M059J (cell line): ENCODE measurements around the gene KCNB1. TPM values are rescaled to one million over a fixed set of nuclear protein-coding genes. Genes with fewer than 3 reads are reported as not detected.

Experiments
- DNase-seq: peaks from one replicate; pipeline ENCODE4 v3.0.0-alpha.2; 2012; ENCODE audit warnings: low read depth
- total RNA-seq: library from RNA; depleted of rRNA; stranded (reverse); fragments of >200 nt; shearing (Covaris generic); gene quantifications from 2 replicates; pipeline ENCODE4 v1.2.3, GENCODE V29; 2014

The KCNB1 gene
- total RNA-seq, 1 experiment from 2014 or later, result not detected

DNA sequence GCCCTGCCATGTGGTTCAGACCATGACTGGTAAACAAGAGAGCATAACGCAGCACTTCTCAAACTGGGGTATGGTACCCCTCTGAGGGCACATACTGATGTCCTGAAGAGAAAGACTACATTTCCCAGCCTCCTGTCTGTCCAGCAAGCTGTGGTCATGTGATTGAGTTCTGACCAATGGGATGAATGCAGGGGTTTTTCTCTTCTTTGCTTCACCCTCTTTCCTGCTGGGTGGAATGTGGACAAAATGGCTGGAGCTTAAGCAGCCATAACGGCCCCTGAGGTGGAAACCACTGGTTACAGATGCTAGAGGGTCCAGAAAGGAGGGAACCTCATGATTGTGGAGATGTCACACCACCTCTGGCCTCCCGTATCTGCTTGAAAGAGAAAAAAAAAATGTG, 19.4 kb upstream of the KCNB1 start:
- peak; percentile 38 for DNase-seq

DNA sequence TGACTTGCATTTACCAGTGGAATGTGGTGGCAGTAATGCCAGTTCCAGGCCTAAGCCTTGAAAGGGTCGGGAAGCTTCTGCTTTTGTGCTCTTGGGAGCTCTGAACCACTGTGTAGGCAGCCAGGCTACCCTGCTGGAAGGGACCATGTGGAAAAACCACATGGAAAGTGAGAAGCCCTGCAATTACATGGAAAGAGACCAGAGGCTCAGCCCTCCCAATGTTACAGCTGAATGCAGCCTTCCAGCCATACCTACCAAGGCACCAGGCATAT, 14.9 kb upstream of the KCNB1 start:
- no peak for DNase-seq

DNA sequence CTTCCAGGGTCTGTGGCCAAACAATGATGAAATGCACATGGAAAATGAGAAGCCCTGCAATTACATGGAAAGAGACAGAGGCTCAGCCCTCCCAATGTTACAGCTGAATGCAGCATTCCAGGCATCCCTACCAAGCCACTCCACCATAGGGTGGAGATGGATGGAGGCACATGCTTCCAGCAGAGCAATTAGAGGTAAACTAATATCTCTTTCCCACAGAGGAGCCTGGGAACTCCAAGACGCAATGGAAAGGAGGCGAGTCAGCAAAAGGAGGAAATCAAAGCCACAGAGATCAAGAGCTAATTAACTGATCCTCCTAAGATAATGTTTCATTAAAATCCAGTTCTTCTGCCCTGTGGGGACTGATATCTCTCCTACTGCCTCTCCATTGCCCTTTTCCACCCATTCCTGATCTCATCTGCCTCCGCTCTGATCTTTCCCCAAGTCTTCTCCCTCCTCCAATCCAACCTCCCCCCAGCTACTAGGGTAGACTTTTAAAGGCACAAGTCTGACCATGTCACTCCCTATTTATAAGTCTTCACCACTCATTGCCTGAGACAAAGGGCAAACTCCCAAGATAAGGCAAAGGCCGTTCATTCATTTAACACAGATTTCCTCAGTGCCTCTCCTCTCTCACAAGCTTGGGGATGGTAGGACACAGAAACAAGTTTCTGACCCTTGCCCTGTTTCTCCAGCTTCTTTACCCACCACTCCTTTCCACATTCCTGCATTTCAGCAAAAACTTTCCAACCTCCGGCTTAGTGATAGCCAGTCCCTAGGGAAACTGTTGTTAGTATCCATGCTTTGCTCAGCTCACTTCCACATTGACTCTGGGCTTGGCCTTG, 14.3 kb upstream of the KCNB1 start:
- DNase-seq, result no peak

DNA sequence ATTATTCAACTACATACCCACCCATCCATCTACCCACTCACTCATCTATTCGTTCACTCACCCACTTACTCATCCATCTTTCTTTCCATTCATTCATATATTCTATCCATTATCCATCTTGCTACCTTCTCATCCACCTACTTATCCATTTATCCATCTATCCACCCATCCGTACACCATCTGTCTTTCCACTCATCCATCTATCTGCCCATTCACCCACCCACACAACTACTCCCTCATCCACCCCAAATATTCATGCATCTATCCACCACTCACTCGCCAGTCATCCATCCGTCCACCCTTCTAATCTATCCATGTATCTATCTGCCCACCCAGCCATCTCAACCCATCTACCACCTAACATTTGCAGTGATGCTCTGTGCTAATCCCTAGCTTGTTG, 13.6 kb upstream of the KCNB1 start:
- no peak for DNase-seq

- DNase-seq, result no peak
Observed at GRCh38 chr20:49490689-49491088, 8.2 kb upstream of the KCNB1 start.

DNA sequence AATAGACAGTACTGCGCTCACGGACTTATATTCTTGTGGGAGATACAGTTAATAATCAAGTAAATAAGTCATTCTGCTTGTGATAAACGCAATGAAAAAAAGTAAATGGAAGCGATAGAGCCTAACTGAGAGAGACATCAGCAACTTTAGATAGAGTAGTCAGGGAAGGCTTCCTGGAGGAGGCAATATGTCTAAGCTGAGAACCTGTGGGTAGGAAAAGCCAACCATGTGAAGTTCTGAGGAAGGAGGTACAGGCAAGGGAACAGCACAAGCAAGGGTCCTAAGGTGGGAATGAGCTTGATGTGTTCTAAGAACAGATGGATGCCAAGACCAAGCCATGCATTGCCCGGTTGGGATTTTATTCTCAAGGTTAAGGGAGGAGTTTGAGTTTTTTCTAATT, 7.2 kb upstream of the KCNB1 start:
- DNase-seq, result no peak

- DNase-seq, result no peak
Observed at GRCh38 chr20:49486064-49486463, 3.6 kb upstream of the KCNB1 start.

- no peak for DNase-seq
Observed at GRCh38 chr20:49485563-49485962, 3.1 kb upstream of the KCNB1 start.

GRCh38 chr20:49484180-49485140, 2.0 kb upstream of the KCNB1 start:
- peak; percentile 78 for DNase-seq

- no peak for DNase-seq
Observed at GRCh38 chr20:49483696-49484123, 1.2 kb upstream of the KCNB1 start.

- DNase-seq, result no peak
Observed at GRCh38 chr20:49483018-49483695, 689 bp upstream of the KCNB1 start.

- DNase-seq, result no peak
Observed at GRCh38 chr20:49482173-49482572, 295 bp downstream of the KCNB1 start.

GRCh38 chr20:49481116-49481515, 1.4 kb downstream of the KCNB1 start:
- DNase-seq, result no peak

DNA sequence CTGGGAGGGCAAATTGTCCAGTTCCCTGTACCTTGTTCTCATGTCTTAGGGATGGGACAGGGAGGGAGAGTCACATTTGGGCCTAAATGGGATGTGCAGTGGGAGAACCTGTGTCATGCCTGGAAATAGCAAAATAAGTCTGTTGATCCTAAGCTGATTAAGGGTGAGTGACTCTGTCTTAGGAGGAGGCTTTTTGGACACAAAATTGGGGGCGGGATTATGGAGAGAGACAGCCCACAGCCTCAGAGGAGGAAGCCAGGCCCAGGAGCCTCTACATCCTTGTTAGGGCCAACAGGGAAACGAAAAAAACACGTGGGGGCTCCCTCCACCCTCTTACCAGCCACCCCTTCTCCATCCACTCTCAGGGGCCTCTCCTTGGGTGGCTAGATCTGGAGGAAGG, 2.2 kb downstream of the KCNB1 start:
- DNase-seq, result no peak

DNA sequence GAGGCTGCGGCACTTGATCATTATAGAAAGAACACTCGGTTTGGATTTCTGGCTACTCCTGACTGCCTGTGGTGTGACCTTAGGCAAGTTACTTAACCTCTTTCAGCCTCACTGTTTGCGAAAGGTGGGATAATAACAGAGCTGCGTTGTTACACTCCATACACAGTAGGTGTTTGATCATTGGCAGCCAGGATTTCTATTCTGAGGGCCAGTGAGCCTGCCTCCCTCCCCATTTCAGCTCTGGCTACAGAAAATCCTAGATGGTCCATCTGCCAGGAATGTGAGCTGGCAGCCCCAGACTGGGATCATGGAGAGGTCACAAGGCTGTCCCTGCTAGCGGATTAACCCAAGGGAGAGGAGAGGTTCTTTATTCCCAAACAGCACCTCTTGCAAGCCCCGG, 2.7 kb downstream of the KCNB1 start:
- DNase-seq, result no peak

DNA sequence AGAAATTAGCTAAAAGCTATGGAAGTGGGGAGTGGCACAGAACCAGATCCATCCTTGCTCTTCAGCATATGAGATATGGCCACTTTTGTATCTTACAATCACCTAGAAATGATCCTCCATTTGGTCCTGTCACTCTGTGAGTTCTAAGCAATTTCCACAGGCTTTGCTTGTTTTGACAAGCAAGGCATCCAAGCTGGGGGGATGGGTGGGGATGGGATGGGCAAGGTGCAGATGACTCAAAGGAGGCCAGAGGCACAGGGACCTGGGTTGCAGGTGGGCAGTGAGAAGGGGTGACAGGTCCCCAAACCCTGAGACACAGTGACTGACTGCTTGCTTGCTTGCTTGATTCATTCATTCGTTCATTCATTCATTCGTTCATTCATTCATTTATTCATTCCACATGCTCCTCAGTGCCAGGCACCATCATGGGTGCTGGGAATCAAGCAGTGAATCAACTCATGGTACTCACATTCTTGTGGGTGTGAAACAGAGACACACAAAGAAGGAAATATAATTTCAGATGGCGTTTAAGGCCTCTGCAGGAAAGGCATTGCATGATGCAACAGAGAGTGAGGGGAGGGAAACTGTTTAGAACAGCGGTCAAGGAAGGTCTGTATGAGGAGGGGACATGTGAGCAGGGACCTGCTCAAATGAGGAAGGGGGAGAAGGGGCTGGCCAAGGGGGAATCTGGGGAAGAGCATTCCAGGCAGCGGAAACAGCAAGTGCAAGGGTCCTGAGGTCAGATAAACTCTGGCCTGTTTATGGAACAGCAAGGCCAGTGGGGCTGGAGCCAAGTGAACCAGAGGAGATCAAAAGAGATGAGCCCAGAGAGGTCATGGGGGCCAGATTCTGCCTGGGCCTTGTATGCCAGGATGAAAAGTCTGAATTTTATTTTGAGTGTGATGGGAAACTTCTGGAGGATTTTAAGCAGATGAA, 3.4 kb downstream of the KCNB1 start:
- no peak for DNase-seq

DNA sequence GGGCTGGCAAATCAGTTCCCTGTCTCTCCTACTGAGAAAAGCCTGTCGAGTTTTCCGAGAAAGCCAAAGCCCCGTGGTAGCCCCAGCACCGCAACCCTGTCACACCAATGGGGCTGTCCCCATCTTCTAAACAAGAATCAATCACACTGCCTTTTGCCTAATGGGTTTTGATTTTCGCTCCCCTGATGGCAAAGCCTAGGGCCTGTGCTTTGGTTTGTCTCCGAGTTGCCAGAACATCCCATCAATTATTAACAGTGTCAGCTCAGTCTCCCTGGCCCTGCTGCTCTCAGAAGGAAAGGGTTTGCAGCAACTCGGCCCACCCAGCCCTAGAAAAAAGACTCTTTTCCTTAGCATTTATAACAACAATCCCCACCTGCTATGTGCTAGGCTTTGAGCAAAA, 4.2 kb downstream of the KCNB1 start:
- no peak for DNase-seq

- no peak for DNase-seq
Observed at GRCh38 chr20:49477200-49477599, 5.3 kb downstream of the KCNB1 start.

GRCh38 chr20:49476016-49476355, 6.5 kb downstream of the KCNB1 start:
- peak; percentile 24 for DNase-seq

DNA sequence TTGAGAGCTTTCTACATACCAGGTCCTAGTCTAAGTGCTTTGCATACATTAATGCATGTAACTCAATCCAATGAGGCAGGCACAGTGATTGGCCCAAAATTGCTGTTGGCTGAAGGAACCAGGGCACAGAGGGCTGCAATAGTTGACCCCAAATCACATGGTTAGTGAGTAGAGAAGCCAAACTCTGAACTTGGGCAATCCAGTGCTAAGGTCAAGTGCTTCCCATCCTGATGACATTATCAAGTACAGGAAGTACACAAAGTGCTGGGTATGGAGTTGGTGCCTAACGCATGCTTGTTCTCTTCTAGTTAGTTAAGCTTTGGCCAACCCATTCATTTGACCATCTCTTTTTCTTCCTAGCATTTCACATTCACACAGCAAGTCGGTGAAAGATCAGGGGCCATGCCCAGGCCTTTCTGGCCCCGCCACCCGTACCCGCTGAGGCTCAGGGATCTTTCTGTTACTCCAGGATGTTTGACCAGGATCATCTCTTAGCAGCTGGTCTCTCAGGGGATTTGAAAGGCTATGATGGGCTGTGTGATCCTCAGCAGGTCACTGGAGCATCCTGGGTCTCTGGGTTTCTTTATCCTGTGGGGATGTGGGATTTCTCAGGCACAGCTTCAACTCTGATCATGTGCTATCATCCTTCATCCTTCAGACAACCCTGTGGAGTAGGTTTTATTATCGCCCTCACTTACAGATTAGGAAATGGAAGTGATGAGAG, 7.0 kb downstream of the KCNB1 start:
- DNase-seq, result no peak

- no peak for DNase-seq
Observed at GRCh38 chr20:49471397-49471796, 11.1 kb downstream of the KCNB1 start.
